ENCODE results near the gene EXOC4.

Gene EXOC4

GRCh38 chr7:134113655-134114054 lies 860.8 kb downstream of the EXOC4 start:
- no peak for DNase-seq

GRCh38 chr7:134114992-134115391 lies 862.1 kb downstream of the EXOC4 start:
- no peak for DNase-seq

Measured in kidney glomerular epithelial cell (primary cell).